HCT116 (cell line): ENCODE measurements around the gene IAH1.

Source experiments
- ATF3 ChIP-seq: IDR thresholded peaks from 2 replicates; pipeline ENCODE4 v1.6.1; 2012
- CEBPB ChIP-seq: IDR thresholded peaks from 2 replicates; pipeline ENCODE4 v1.6.1; 2012; ENCODE audit warnings: low read depth
- CTCF ChIP-seq, 3 experiments: fragments of 200-600 bp in 1 of 3; sonication (generic) in 1 of 3; IDR thresholded peaks in 2 of 3; conservative IDR thresholded peaks in 1 of 3; 2 replicates each; pipeline ENCODE4 v1.5.1; 2012 to 2017; ENCODE audit warnings: low read depth in 2 of 3, low read length in 2 of 3, antibody characterized with exemption in 1 of 3, borderline replicate concordance in 1 of 3, control low read depth in 1 of 3, mild to moderate bottlenecking in 1 of 3, mixed read lengths in 1 of 3, mixed run types in 1 of 3, moderate library complexity in 1 of 3; ENCODE audit not compliant: insufficient read depth in 1 of 3
- EZH2 ChIP-seq: fragments of 200-600 bp; sonication (generic); IDR thresholded peaks from 2 replicates; pipeline ENCODE4 v1.6.1; 2017; ENCODE audit warnings: antibody characterized with exemption, mixed run types
- EZH2phosphoT487 ChIP-seq: fragments of 200-600 bp; IDR thresholded peaks from 2 replicates; pipeline ENCODE4 v1.6.1; 2018; ENCODE audit warnings: antibody characterized with exemption, borderline replicate concordance
- POLR2A ChIP-seq: IDR thresholded peaks from 2 replicates; pipeline ENCODE4 v1.7.0; 2011; ENCODE audit warnings: borderline replicate concordance; ENCODE audit not compliant: insufficient read depth, insufficient read length; ENCODE audit errors: extremely low read depth
- POLR2AphosphoS5 ChIP-seq: IDR thresholded peaks from 2 replicates; pipeline ENCODE4 v1.6.1; 2011; ENCODE audit warnings: mild to moderate bottlenecking, low read depth, low read length, moderate library complexity
- SRF ChIP-seq: IDR thresholded peaks from 2 replicates; pipeline ENCODE4 v1.6.1; 2012; ENCODE audit warnings: low read depth
- YY1 ChIP-seq: IDR thresholded peaks from 2 replicates; pipeline ENCODE4 v1.6.1; 2011; ENCODE audit warnings: low read length, low read depth, moderate library complexity, mild to moderate bottlenecking; ENCODE audit not compliant: insufficient replicate concordance; ENCODE audit errors: extremely low read depth
- TF ChIP-seq, protein P1 (sequence below): IDR thresholded peaks from 2 replicates; pipeline ENCODE4 v1.6.1; 2012; ENCODE audit warnings: low read depth

DNA sequence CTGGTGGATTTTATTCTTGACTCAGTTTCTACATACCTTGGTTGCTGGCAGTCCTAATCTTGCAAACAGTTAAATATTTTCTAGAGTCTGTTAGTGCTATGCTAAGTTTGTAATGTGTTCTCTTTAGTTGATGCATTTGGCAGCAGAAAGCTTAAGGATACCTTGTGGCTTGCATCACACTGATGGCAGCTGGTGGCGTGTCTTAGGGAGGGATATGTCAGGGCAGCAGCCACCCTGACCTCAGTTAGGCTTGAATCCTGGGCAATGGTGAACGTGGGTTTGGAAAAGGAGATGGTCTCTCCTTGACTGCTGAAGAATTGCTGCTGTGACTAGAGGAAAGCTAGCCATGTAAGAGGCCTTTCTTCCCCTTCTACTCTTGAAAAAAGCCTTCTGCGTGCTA lies 4.2 kb downstream of the IAH1 start:
- TF ChIP-seq EZH2phosphoT487 (no peak), EZH2 (no peak), POLR2AphosphoS5 (no peak), YY1 (no peak), CEBPB (no peak), CTCF (IDR thresholded peaks at IDR 0.05 in 2 of 3, conservative IDR thresholded peaks at IDR 0.05 in 1 of 3; ENCODE audit: borderline replicate concordance in 1 of 3, insufficient read depth in 1 of 3, low read depth in 2 of 3, low read length in 2 of 3) (no peak), POLR2A (no peak), SRF (no peak), ATF3 (no peak)
- TF ChIP-seq, protein P1, sequence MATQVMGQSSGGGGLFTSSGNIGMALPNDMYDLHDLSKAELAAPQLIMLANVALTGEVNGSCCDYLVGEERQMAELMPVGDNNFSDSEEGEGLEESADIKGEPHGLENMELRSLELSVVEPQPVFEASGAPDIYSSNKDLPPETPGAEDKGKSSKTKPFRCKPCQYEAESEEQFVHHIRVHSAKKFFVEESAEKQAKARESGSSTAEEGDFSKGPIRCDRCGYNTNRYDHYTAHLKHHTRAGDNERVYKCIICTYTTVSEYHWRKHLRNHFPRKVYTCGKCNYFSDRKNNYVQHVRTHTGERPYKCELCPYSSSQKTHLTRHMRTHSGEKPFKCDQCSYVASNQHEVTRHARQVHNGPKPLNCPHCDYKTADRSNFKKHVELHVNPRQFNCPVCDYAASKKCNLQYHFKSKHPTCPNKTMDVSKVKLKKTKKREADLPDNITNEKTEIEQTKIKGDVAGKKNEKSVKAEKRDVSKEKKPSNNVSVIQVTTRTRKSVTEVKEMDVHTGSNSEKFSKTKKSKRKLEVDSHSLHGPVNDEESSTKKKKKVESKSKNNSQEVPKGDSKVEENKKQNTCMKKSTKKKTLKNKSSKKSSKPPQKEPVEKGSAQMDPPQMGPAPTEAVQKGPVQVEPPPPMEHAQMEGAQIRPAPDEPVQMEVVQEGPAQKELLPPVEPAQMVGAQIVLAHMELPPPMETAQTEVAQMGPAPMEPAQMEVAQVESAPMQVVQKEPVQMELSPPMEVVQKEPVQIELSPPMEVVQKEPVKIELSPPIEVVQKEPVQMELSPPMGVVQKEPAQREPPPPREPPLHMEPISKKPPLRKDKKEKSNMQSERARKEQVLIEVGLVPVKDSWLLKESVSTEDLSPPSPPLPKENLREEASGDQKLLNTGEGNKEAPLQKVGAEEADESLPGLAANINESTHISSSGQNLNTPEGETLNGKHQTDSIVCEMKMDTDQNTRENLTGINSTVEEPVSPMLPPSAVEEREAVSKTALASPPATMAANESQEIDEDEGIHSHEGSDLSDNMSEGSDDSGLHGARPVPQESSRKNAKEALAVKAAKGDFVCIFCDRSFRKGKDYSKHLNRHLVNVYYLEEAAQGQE: no peak
